Trophoblast cell (in vitro differentiated cells and primary cell): ENCODE results near the gene ODAD4.

Source experiments
- DNase-seq, 2 donors: peaks; one replicate each; pipeline ENCODE4 v3.0.0-alpha.2; 2016
- H2AFZ ChIP-seq: 2 replicates; pipeline ENCODE4 v1.6.1; 2013; ENCODE audit warnings: low read length, moderate library complexity, mild to moderate bottlenecking; ENCODE audit not compliant: insufficient read depth, poor library complexity
- H2AK5ac ChIP-seq: 2 replicates; pipeline ENCODE4 v1.6.1; 2013; ENCODE audit warnings: mild to moderate bottlenecking, low read length
- H2BK120ac ChIP-seq: 2 replicates; pipeline ENCODE4 v1.6.1; 2013; ENCODE audit warnings: low read length, mild to moderate bottlenecking, moderate library complexity; ENCODE audit not compliant: insufficient read depth, poor library complexity
- H2BK12ac ChIP-seq: 2 replicates; pipeline ENCODE4 v1.6.1; 2013; ENCODE audit warnings: mild to moderate bottlenecking, low read length, moderate library complexity
- H2BK5ac ChIP-seq: 2 replicates; pipeline ENCODE4 v1.6.1; 2013; ENCODE audit warnings: low read length, low read depth, moderate library complexity, mild to moderate bottlenecking; ENCODE audit not compliant: poor library complexity
- H3K14ac ChIP-seq: 2 replicates; pipeline ENCODE4 v1.6.1; 2013; ENCODE audit warnings: mild to moderate bottlenecking, low read length
- H3K18ac ChIP-seq: 2 replicates; pipeline ENCODE4 v1.6.1; 2013; ENCODE audit warnings: mild to moderate bottlenecking, low read length
- H3K23ac ChIP-seq: 2 replicates; pipeline ENCODE4 v1.6.1; 2013; ENCODE audit warnings: low read length
- H3K27ac ChIP-seq: 2 replicates; pipeline ENCODE4 v1.5.1; 2013; ENCODE audit warnings: low read depth, mild to moderate bottlenecking, inconsistent platforms, low read length, moderate library complexity
- H3K27me3 ChIP-seq: 2 replicates; pipeline ENCODE4 v1.6.1; 2013; ENCODE audit warnings: inconsistent platforms, mild to moderate bottlenecking, low read length, moderate library complexity; ENCODE audit not compliant: insufficient read depth
- H3K36me3 ChIP-seq, 2 experiments: 1 replicate in 1 of 2; 2 replicates in 1 of 2; pipeline ENCODE4 v1.6.1; 2013; ENCODE audit warnings: low read length in 2 of 2, mild to moderate bottlenecking in 2 of 2, moderate library complexity in 1 of 2; ENCODE audit not compliant: insufficient read depth in 2 of 2, control insufficient read depth in 1 of 2
- H3K4ac ChIP-seq: 2 replicates; pipeline ENCODE4 v1.6.1; 2013; ENCODE audit warnings: low read depth, mild to moderate bottlenecking, low read length, moderate library complexity
- H3K4me1 ChIP-seq, 2 experiments: 1 replicate in 1 of 2; 2 replicates in 1 of 2; pipeline ENCODE4 v1.6.1; 2013; ENCODE audit warnings: low read length in 2 of 2, mild to moderate bottlenecking in 2 of 2, moderate library complexity in 1 of 2; ENCODE audit not compliant: insufficient read depth in 2 of 2, control insufficient read depth in 1 of 2
- H3K4me2 ChIP-seq: 2 replicates; pipeline ENCODE4 v1.6.1; 2013; ENCODE audit warnings: inconsistent platforms, mild to moderate bottlenecking, low read length, moderate library complexity
- H3K4me3 ChIP-seq: 2 replicates; pipeline ENCODE4 v1.5.1; 2013; ENCODE audit warnings: mild to moderate bottlenecking, low read depth, low read length, inconsistent platforms
- H3K79me1 ChIP-seq: one replicate; pipeline ENCODE4 v1.6.1; 2013; ENCODE audit warnings: low read length
- H3K79me2 ChIP-seq: 2 replicates; pipeline ENCODE4 v1.6.1; 2013; ENCODE audit warnings: low read length, mild to moderate bottlenecking; ENCODE audit not compliant: control insufficient read depth, insufficient read depth, poor library complexity
- H3K9ac ChIP-seq: 2 replicates; pipeline ENCODE4 v1.6.1; 2013; ENCODE audit warnings: mild to moderate bottlenecking, low read length
- H3K9me3 ChIP-seq: 2 replicates; pipeline ENCODE4 v1.6.1; 2013; ENCODE audit warnings: low read depth, mild to moderate bottlenecking, control low read depth, inconsistent platforms, low read length; ENCODE audit not compliant: insufficient read depth
- H4K12ac ChIP-seq: 2 replicates; pipeline ENCODE4 v1.6.1; 2013; ENCODE audit warnings: low read depth, mild to moderate bottlenecking, low read length, moderate library complexity
- H4K8ac ChIP-seq: 2 replicates; pipeline ENCODE4 v1.6.1; 2013; ENCODE audit warnings: low read depth, mild to moderate bottlenecking, low read length, moderate library complexity
- H4K91ac ChIP-seq: one replicate; pipeline ENCODE4 v1.6.1; 2013; ENCODE audit warnings: low read depth, mild to moderate bottlenecking, low read length, moderate library complexity
- WGBS: extraction: QIAGEN DNeasy Blood & Tissue Kit; methylation state at CpG from one replicate; pipeline ENCODE4 v1.1.7; 2013; ENCODE audit warnings: missing lambda C conversion rate; ENCODE audit not compliant: insufficient read length, insufficient coverage; ENCODE audit errors: extremely low coverage; 5-methylcytosine and 5-hydroxymethylcytosine counted together

Gene ODAD4

GRCh38 chr17:41970901-41971331, 40.5 kb downstream of the ODAD4 start:
- H4K91ac ChIP-seq, result no peak overlapping the region
- H3K36me3 ChIP-seq, result peaks cover 56 to 62% of the 10 kb centered on the region in 2 experiments
- no peak overlapping the region for H2AFZ ChIP-seq
- H3K4me1 ChIP-seq, result peaks cover 5 to 6% of the 10 kb centered on the region in 2 experiments
- no peak overlapping the region for H2BK12ac ChIP-seq
- no peak overlapping the region for H4K12ac ChIP-seq
- H3K27me3 ChIP-seq, result no peaks in the 10 kb centered on the region
- WGBS, result no CpG with 5 or more reads among the region's 5 CpGs
- H3K23ac ChIP-seq, result no peak overlapping the region
- no peak overlapping the region for H3K27ac ChIP-seq
- H3K9ac ChIP-seq, result no peak overlapping the region
- H2AK5ac ChIP-seq, result no peak overlapping the region
- H4K8ac ChIP-seq, result no peak overlapping the region
- no peak overlapping the region for H2BK5ac ChIP-seq
- H3K79me2 ChIP-seq, result peaks cover 6% of the 10 kb centered on the region
- peaks cover 6% of the 10 kb centered on the region for H3K79me1 ChIP-seq
- no peak overlapping the region for H3K18ac ChIP-seq
- no peak overlapping the region for H3K4me3 ChIP-seq
- H3K14ac ChIP-seq, result no peak overlapping the region
- no peaks in the 10 kb centered on the region for H3K9me3 ChIP-seq
- H3K4ac ChIP-seq, result no peak overlapping the region
- no peak overlapping the region for H2BK120ac ChIP-seq
- no peak overlapping the region for H3K4me2 ChIP-seq
- DNase-seq, result no peak

GRCh38 chr17:41971721-41972523, 41.5 kb downstream of the ODAD4 start:
- no peak overlapping the region for H3K23ac ChIP-seq
- no peak overlapping the region for H2AFZ ChIP-seq
- peaks cover 63 to 72% of the 10 kb centered on the region in 2 experiments for H3K36me3 ChIP-seq
- H4K91ac ChIP-seq, result no peak overlapping the region
- DNase-seq, result no peak
- no peak overlapping the region for H3K18ac ChIP-seq
- peaks cover 3% of the 10 kb centered on the region for H3K79me1 ChIP-seq
- H3K27me3 ChIP-seq, result no peaks in the 10 kb centered on the region
- no CpG with 5 or more reads among the region's 18 CpGs for WGBS
- peaks cover 5 to 6% of the 10 kb centered on the region in 2 experiments for H3K4me1 ChIP-seq
- H3K9me3 ChIP-seq, result no peaks in the 10 kb centered on the region
- no peak overlapping the region for H3K4me3 ChIP-seq
- no peak overlapping the region for H3K27ac ChIP-seq
- no peak overlapping the region for H2AK5ac ChIP-seq
- H2BK120ac ChIP-seq, result no peak overlapping the region
- no peak overlapping the region for H3K4me2 ChIP-seq
- H2BK5ac ChIP-seq, result no peak overlapping the region
- H4K12ac ChIP-seq, result no peak overlapping the region
- no peak overlapping the region for H2BK12ac ChIP-seq
- H3K9ac ChIP-seq, result no peak overlapping the region
- H3K79me2 ChIP-seq, result peaks cover 4% of the 10 kb centered on the region
- no peak overlapping the region for H4K8ac ChIP-seq
- no peak overlapping the region for H3K4ac ChIP-seq
- H3K14ac ChIP-seq, result no peak overlapping the region

GRCh38 chr17:41972571-41973407, 42.4 kb downstream of the ODAD4 start:
- Histone ChIP-seq H3K9me3 (no peaks in the 10 kb centered on the region), H3K27me3 (no peaks in the 10 kb centered on the region), H3K9ac (no peak overlapping the region), H3K4me2 (no peak overlapping the region), H2BK5ac (no peak overlapping the region), H3K4me3 (no peak overlapping the region), H3K79me1 (no peaks in the 10 kb centered on the region), H3K36me3 (peaks cover 67 to 79% of the 10 kb centered on the region in 2 experiments), H3K79me2 (no peaks in the 10 kb centered on the region), H4K91ac (no peak overlapping the region), H2BK12ac (no peak overlapping the region), H3K4me1 (no peaks in the 10 kb centered on the region), H3K18ac (no peak overlapping the region), H3K14ac (no peak overlapping the region), H3K23ac (no peak overlapping the region), H2AFZ (no peak overlapping the region), H2BK120ac (no peak overlapping the region), H3K4ac (no peak overlapping the region), H2AK5ac (no peak overlapping the region), H4K8ac (no peak overlapping the region), H3K27ac (no peak overlapping the region), H4K12ac (no peak overlapping the region)
- no peak for DNase-seq
- no CpG with 5 or more reads among the region's 22 CpGs for WGBS

GRCh38 chr17:41973408-41973811, 43.0 kb downstream of the ODAD4 start:
- no CpG with 5 or more reads among the region's 19 CpGs for WGBS
- H2BK120ac ChIP-seq, result no peak overlapping the region
- H3K27me3 ChIP-seq, result no peaks in the 10 kb centered on the region
- H3K4me1 ChIP-seq, result peaks cover 0 to 4% of the 10 kb centered on the region in 2 experiments
- H3K9me3 ChIP-seq, result no peaks in the 10 kb centered on the region
- no peak overlapping the region for H3K4me2 ChIP-seq
- H4K8ac ChIP-seq, result no peak overlapping the region
- H3K9ac ChIP-seq, result no peak overlapping the region
- H2BK5ac ChIP-seq, result no peak overlapping the region
- no peak overlapping the region for H3K4ac ChIP-seq
- no peak overlapping the region for H3K27ac ChIP-seq
- DNase-seq, result no peak
- H3K4me3 ChIP-seq, result no peak overlapping the region
- no peak overlapping the region for H3K23ac ChIP-seq
- H4K12ac ChIP-seq, result no peak overlapping the region
- H2AK5ac ChIP-seq, result no peak overlapping the region
- no peak overlapping the region for H3K14ac ChIP-seq
- no peak overlapping the region for H3K18ac ChIP-seq
- no peak overlapping the region for H2AFZ ChIP-seq
- H4K91ac ChIP-seq, result no peak overlapping the region
- H3K79me2 ChIP-seq, result no peaks in the 10 kb centered on the region
- H3K36me3 ChIP-seq, result peaks cover 66 to 80% of the 10 kb centered on the region in 2 experiments
- H3K79me1 ChIP-seq, result no peaks in the 10 kb centered on the region
- H2BK12ac ChIP-seq, result no peak overlapping the region
